H9 (cell line): ENCODE measurements around the gene AFAP1L2. TPM values are rescaled to one million over a fixed set of nuclear protein-coding genes. Genes with fewer than 3 reads are reported as not detected.
A peak's percentile ranks its signal among the peaks of the same experiment; 100 is the strongest.

Source experiments
- DNase-seq: peaks from one replicate; pipeline ENCODE4 v3.0.0-alpha.2; 2017
- H2AFZ ChIP-seq: one replicate; pipeline ENCODE4 v1.6.1; 2013; ENCODE audit warnings: mild to moderate bottlenecking, low read length, control low read depth, moderate library complexity
- H2AK5ac ChIP-seq: 2 replicates; pipeline ENCODE4 v1.6.1; 2013; ENCODE audit warnings: low read length, control low read depth, mixed read lengths; ENCODE audit not compliant: insufficient read length
- H2BK120ac ChIP-seq: one replicate; pipeline ENCODE4 v1.6.1; 2013; ENCODE audit warnings: low read depth, mild to moderate bottlenecking, low read length, control low read depth, inconsistent platforms; ENCODE audit not compliant: poor library complexity, severe bottlenecking
- H2BK12ac ChIP-seq: 2 replicates; pipeline ENCODE4 v1.6.1; 2013; ENCODE audit warnings: low read length, control low read depth, mixed read lengths, low read depth; ENCODE audit not compliant: insufficient read length
- H2BK15ac ChIP-seq: 2 replicates; pipeline ENCODE4 v1.6.1; 2013; ENCODE audit warnings: low read depth, low read length, control low read depth
- H2BK20ac ChIP-seq: one replicate; pipeline ENCODE4 v1.6.1; 2013; ENCODE audit warnings: low read depth, mild to moderate bottlenecking, low read length, control low read depth, inconsistent platforms; ENCODE audit not compliant: poor library complexity, severe bottlenecking
- H2BK5ac ChIP-seq: 2 replicates; pipeline ENCODE4 v1.6.1; 2013; ENCODE audit warnings: low read length, control low read depth, mixed read lengths; ENCODE audit not compliant: insufficient read length
- H3K14ac ChIP-seq: 2 replicates; pipeline ENCODE4 v1.6.1; 2013; ENCODE audit warnings: low read length, control low read depth; ENCODE audit not compliant: insufficient read depth
- H3K18ac ChIP-seq: 2 replicates; pipeline ENCODE4 v1.6.1; 2013; ENCODE audit warnings: low read depth, mild to moderate bottlenecking, mixed read lengths, low read length, control low read depth; ENCODE audit not compliant: insufficient read length
- H3K23ac ChIP-seq: 2 replicates; pipeline ENCODE4 v1.6.1; 2013; ENCODE audit warnings: low read length, control low read depth, mixed read lengths, low read depth; ENCODE audit not compliant: insufficient read length
- H3K23me2 ChIP-seq: 2 replicates; pipeline ENCODE4 v1.6.1; 2013; ENCODE audit warnings: low read depth, mild to moderate bottlenecking, mixed read lengths, low read length, control low read depth; ENCODE audit not compliant: insufficient read length, poor library complexity, severe bottlenecking
- H3K27ac ChIP-seq: 2 replicates; pipeline ENCODE4 v1.5.1; 2013; ENCODE audit warnings: low read length, control low read depth, mixed read lengths, low read depth; ENCODE audit not compliant: insufficient read length
- H3K27me3 ChIP-seq: 2 replicates; pipeline ENCODE4 v1.6.1; 2013; ENCODE audit warnings: low read length, control low read depth, inconsistent platforms; ENCODE audit not compliant: insufficient read depth
- H3K4ac ChIP-seq: 2 replicates; pipeline ENCODE4 v1.6.1; 2013; ENCODE audit warnings: low read depth, mild to moderate bottlenecking, control low read depth, inconsistent platforms, low read length, moderate library complexity
- H3K4me1 ChIP-seq: 2 replicates; pipeline ENCODE4 v1.6.1; 2013; ENCODE audit warnings: low read length, control low read depth, inconsistent platforms; ENCODE audit not compliant: insufficient read depth
- H3K4me2 ChIP-seq: 2 replicates; pipeline ENCODE4 v1.6.1; 2013; ENCODE audit warnings: low read length, control low read depth, mixed read lengths; ENCODE audit not compliant: insufficient read length, insufficient read depth
- H3K56ac ChIP-seq: 2 replicates; pipeline ENCODE4 v1.6.1; 2013; ENCODE audit warnings: low read depth, mild to moderate bottlenecking, mixed read lengths, low read length, control low read depth; ENCODE audit not compliant: insufficient read length
- H3K79me1 ChIP-seq: 2 replicates; pipeline ENCODE4 v1.6.1; 2013; ENCODE audit warnings: low read depth, mild to moderate bottlenecking, moderate library complexity, low read length, control low read depth, inconsistent platforms; ENCODE audit not compliant: insufficient read depth, poor library complexity, severe bottlenecking
- H3K79me2 ChIP-seq: 2 replicates; pipeline ENCODE4 v1.6.1; 2013; ENCODE audit warnings: low read length, control low read depth, inconsistent platforms; ENCODE audit not compliant: insufficient read depth
- H3K9ac ChIP-seq: 2 replicates; pipeline ENCODE4 v1.6.1; 2013; ENCODE audit warnings: low read length, control low read depth, mixed read lengths; ENCODE audit not compliant: insufficient read length; ENCODE audit errors: extremely low read depth
- H3K9me3 ChIP-seq: one replicate; pipeline ENCODE4 v1.6.1; 2013; ENCODE audit warnings: low read depth, low read length, inconsistent platforms; ENCODE audit not compliant: control insufficient read depth
- H3T11ph ChIP-seq: one replicate; pipeline ENCODE4 v1.6.1; 2013; ENCODE audit warnings: mild to moderate bottlenecking, low read length, control low read depth, inconsistent platforms
- H4K20me1 ChIP-seq: one replicate; pipeline ENCODE4 v1.6.1; 2013; ENCODE audit not compliant: control insufficient read depth, insufficient read length, insufficient read depth
- H4K5ac ChIP-seq: 2 replicates; pipeline ENCODE4 v1.6.1; 2013; ENCODE audit warnings: low read depth, mild to moderate bottlenecking, mixed read lengths, low read length, control low read depth; ENCODE audit not compliant: insufficient read length
- H4K8ac ChIP-seq: replicated peaks from 2 replicates; pipeline ENCODE4 v1.6.1; 2013; ENCODE audit warnings: low read length, control low read depth, mixed read lengths, low read depth; ENCODE audit not compliant: insufficient read length
- H4K91ac ChIP-seq: 2 replicates; pipeline ENCODE4 v1.6.1; 2013; ENCODE audit warnings: low read depth, mild to moderate bottlenecking, moderate library complexity, mixed read lengths, low read length, control low read depth; ENCODE audit not compliant: insufficient read length
- H3K27ac Mint-ChIP-seq, 3 experiments: 2 replicates in 2 of 3; 3 replicates in 1 of 3; pipeline ENCODE4 v1.8.0; 2020 to 2021; ENCODE audit warnings: mixed read lengths in 3 of 3, mild to moderate bottlenecking in 1 of 3, moderate library complexity in 1 of 3
- H3K27me3 Mint-ChIP-seq: 2 replicates; pipeline ENCODE4 v1.8.0; 2021; ENCODE audit warnings: low read depth, mild to moderate bottlenecking, moderate library complexity, mixed read lengths
- H3K36me3 Mint-ChIP-seq, 3 experiments: 2 replicates in 2 of 3; 3 replicates in 1 of 3; pipeline ENCODE4 v1.8.0; 2020 to 2021; ENCODE audit warnings: low read depth in 3 of 3, mixed read lengths in 3 of 3; ENCODE audit not compliant: insufficient read depth in 1 of 3
- H3K4me1 Mint-ChIP-seq, 2 experiments: 2 replicates each; pipeline ENCODE4 v1.8.0; 2020; ENCODE audit warnings: mixed read lengths in 2 of 2
- H3K4me3 Mint-ChIP-seq, 2 experiments: 2 replicates in 1 of 2; 3 replicates in 1 of 2; pipeline ENCODE4 v1.8.0; 2020 to 2021; ENCODE audit warnings: mild to moderate bottlenecking in 2 of 2, mixed read lengths in 2 of 2, moderate library complexity in 1 of 2
- H3K9me3 Mint-ChIP-seq, 2 experiments: 2 replicates in 1 of 2; 3 replicates in 1 of 2; pipeline ENCODE4 v1.8.0; 2020; ENCODE audit warnings: mild to moderate bottlenecking in 2 of 2, mixed read lengths in 2 of 2, moderate library complexity in 1 of 2
- CTCF ChIP-seq: fragments of 200-600 bp; sonication (generic); conservative IDR thresholded peaks from 3 replicates; pipeline ENCODE4 v1.8.0; 2021; ENCODE audit warnings: antibody characterized with exemption, mild to moderate bottlenecking
- whole genome bisulfite sequencing: extraction: QIAGEN DNeasy Blood & Tissue Kit; methylation state at CpG from one replicate; pipeline ENCODE4 v1.1.7; 2013; ENCODE audit warnings: missing lambda C conversion rate, low lambda C conversion rate, mixed read lengths; ENCODE audit not compliant: insufficient read length; ENCODE audit errors: extremely low coverage; 5-methylcytosine and 5-hydroxymethylcytosine counted together
- total RNA-seq: library from RNA; stranded (reverse); gene quantifications from 2 replicates; pipeline ENCODE4 v1.2.1, GENCODE V29; 2021

AFAP1L2 gene
- total RNA-seq, 1 experiment from 2014 or later, result 0.77 TPM

- no peak overlapping the region for H3K23ac ChIP-seq
- peaks cover 6% of the 10 kb centered on the region for H3K23me2 ChIP-seq
- Mint-ChIP-seq H3K4me3 (peak overlapping the region; percentile 77 to 90), H3K9me3 (no peaks in the 10 kb centered on the region), H3K27me3 (peaks cover 13% of the 10 kb centered on the region), H3K36me3 (no peaks in the 10 kb centered on the region), H3K27ac (no peak overlapping the region), H3K4me1 (peaks cover 8% of the 10 kb centered on the region in 2 experiments)
- no peaks in the 10 kb centered on the region for H3K79me1 ChIP-seq
- peak; percentile 92 for DNase-seq
- H2AK5ac ChIP-seq, result no peak overlapping the region
- no peak overlapping the region for H2BK12ac ChIP-seq
- no peak overlapping the region for H3K9ac ChIP-seq
- no peak overlapping the region for H3K14ac ChIP-seq
- no peak overlapping the region for H3K18ac ChIP-seq
- peak; percentile 64 for TF ChIP-seq CTCF
- H4K91ac ChIP-seq, result no peak overlapping the region
- no peaks in the 10 kb centered on the region for H4K20me1 ChIP-seq
- no peaks in the 10 kb centered on the region; the same call in 1 of the 2 replicates for H3K4me1 ChIP-seq
- no peaks in the 10 kb centered on the region for H3K9me3 ChIP-seq
- H3K4ac ChIP-seq, result no peak overlapping the region
- H2AFZ ChIP-seq, result no peak overlapping the region
- H3K27me3 ChIP-seq, result no peaks in the 10 kb centered on the region
- no peak overlapping the region for H3K56ac ChIP-seq
- no peak overlapping the region for H4K8ac ChIP-seq
- no peak overlapping the region for H3T11ph ChIP-seq
- H3K27ac ChIP-seq, result no peak overlapping the region
- H3K4me2 ChIP-seq, result peak overlapping the region; percentile 64
- WGBS, result no CpG with 5 or more reads among the region's 41 CpGs
- H3K79me2 ChIP-seq, result no peaks in the 10 kb centered on the region
- no peak overlapping the region for H2BK15ac ChIP-seq
- no peak overlapping the region for H2BK120ac ChIP-seq
- H4K5ac ChIP-seq, result no peak overlapping the region
- H2BK20ac ChIP-seq, result no peak overlapping the region
- no peak overlapping the region for H2BK5ac ChIP-seq
Observed at GRCh38 chr10:114304571-114305421, 99.5 kb downstream of the AFAP1L2 start.
